IPS-11a (cell line): ENCODE measurements around the gene ELSPBP1.
"Not testable (repeated sequence)": the region's sequence is repeated elsewhere in the genome, so short reads cannot be mapped to it uniquely, and the experiment has no call there.

Experiments
- H3K4me3 ChIP-seq: one replicate; pipeline ENCODE4 v1.5.1; 2013; ENCODE audit warnings: low read depth, low read length, control low read depth

Gene ELSPBP1

DNA sequence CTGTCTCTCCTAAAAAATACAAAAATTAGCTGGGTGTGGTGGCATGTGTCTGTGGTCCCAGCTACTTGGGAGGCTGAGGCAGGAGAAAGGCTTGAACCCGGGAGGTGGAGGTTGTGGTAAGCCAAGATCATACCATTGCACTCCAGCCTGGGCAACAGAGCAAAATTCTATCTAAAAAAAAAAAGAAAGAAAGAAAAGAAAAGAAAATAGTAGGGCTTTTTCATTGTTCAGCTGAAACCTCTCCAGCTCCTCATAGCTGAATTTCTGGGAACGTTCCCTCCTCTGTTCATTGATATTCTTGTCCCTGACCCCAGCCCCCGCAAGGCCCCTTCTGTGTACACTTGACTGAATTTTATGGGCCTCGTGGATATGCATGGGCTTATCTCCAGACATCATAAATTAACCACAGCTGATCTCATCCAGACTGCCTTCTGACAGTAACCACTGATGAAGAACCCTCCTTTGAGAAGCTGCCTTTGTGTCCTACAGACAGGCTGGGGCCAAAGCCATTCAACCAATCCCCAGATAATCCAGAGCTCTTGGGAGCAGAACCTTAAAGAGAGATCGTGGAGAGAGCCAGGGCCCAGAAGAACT lies at the start of gene ELSPBP1:
TSS of gene ELSPBP1 (plus strand) at position 424 of the 594 bp plus-strand sequence. CDS start 14,036 bp downstream, outside the sequence.
- H3K4me3 ChIP-seq, result no peak within 1 kb of the TSS

GRCh38 chr19:47949852-47950521 lies 44.4 kb upstream of the ELSPBP1 start:
- not testable (repeated sequence) for H3K4me3 ChIP-seq

DNA sequence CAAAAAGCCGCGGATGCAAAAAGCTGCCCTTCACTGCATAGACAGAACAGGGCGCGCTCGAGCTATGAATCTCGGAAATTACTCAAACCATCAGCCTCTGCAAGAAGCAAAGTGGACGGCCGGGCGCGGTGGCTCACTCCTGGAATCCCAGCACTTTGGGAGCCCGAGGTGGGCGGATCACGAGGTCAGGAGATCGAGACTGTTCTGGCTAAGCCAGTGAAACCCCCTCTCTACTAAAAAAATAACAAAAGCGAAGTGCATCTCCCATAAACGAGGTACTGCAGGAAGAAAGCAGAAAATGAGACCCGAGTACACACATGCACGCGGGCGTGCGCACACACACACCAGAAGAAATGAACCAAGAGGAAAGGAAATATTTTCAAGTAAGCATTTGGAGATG lies 42.3 kb upstream of the ELSPBP1 start:
- not testable (repeated sequence) for H3K4me3 ChIP-seq

DNA sequence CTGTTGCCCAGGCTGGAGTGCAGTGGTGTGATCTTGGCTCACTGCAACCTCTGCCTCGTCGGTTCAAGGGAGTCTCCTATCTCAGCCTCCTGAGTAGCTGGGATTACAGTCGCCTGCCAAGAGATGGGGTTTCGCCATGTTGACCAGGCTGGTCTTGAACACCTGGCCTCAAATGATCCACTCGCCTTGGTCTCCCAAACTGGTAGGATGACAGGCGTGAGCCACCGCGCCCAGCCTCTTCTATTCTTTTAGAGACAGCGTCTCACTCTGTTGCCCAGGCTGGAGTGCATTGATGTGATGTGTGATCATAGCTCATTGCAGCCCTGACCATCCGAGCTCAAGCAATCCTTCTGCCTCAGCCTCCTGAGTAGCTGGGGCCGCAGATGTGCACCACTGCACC lies 38.5 kb upstream of the ELSPBP1 start:
- H3K4me3 ChIP-seq, result not testable (repeated sequence)

- H3K4me3 ChIP-seq, result no peak overlapping the region
Observed at GRCh38 chr19:47973529-47973928, 20.9 kb upstream of the ELSPBP1 start.

GRCh38 chr19:47991191-47991808 lies 3.1 kb upstream of the ELSPBP1 start:
- no peak overlapping the region for H3K4me3 ChIP-seq

GRCh38 chr19:47992070-47992469 lies 2.4 kb upstream of the ELSPBP1 start, which contains the start of gene BSPH1:
BSPH1 (minus strand) TSS chr19:47992170; CDS start chr19:47992081, 89 bp downstream.
- no peak within 1 kb of the TSS for H3K4me3 ChIP-seq

GRCh38 chr19:47996230-47996727 lies 1.8 kb downstream of the ELSPBP1 start:
- no peak overlapping the region for H3K4me3 ChIP-seq

GRCh38 chr19:47998800-47999199 lies 4.4 kb downstream of the ELSPBP1 start:
- H3K4me3 ChIP-seq, result no peak overlapping the region

DNA sequence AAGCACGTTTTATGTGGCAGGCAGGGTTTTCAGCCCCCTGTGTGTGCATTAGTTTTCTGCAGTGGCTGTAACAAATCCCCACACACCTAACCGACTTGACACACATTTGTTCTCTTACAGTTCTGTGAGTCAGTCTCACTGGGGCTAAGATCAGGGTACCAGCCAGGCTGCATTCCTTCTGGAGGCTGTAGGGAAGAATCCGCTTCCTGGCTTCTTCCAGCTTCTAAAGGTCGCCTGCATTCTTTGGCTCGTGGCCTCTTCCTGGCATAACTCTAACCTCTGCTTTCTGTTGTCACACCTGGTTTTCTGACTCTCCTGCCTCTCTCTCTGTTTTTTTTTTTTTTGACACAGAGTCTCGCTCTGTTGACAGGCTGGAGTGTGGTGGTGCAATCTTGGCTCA lies 6.4 kb downstream of the ELSPBP1 start:
- H3K4me3 ChIP-seq, result no peak overlapping the region

GRCh38 chr19:48004236-48004635 lies 9.8 kb downstream of the ELSPBP1 start:
- no peak overlapping the region for H3K4me3 ChIP-seq

DNA sequence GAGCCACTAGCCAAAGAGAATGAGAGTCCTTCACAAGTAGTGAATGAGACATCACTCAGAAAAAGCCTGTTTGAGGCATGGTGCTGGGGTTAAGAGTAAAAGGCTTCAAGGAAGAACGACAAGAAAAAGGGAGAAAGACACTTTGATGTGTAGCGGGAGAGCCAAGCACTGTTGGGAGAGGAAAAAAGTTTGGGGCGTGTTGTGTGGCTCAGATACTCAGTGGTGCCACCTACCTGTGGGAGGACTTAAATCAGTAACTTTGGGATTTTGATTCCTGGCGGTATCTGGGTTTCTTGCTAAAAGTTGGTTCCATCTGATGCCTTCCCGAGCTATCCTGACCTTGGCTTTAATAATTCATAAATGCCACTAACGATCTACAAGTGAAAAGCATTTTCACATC lies 12.3 kb downstream of the ELSPBP1 start:
- H3K4me3 ChIP-seq, result no peak overlapping the region

- H3K4me3 ChIP-seq, result no peak overlapping the region
Observed at GRCh38 chr19:48010932-48011758, 16.7 kb downstream of the ELSPBP1 start.

- H3K4me3 ChIP-seq, result no peak overlapping the region
Observed at GRCh38 chr19:48020686-48021085, 26.3 kb downstream of the ELSPBP1 start.

DNA sequence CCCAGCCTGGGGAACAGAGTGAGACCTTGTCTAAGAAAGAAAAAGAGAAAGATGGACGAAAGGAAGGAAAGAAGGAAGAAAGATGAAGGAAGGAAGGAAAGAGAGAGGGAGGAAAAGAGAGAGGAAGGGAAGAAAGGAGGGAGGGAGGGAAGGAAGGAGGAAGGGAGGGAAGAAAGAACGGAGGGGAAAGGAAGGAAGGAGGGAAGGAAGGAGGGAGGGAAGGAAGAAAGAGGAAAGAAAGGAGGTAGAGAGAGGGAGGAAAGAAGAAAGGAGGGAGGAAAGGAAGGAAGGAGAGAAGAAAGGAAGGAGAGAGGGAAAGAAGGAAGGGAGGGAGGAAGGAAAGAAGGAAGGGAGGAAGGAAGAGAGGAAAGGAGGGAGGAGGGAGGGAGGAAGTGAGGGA lies 28.6 kb downstream of the ELSPBP1 start:
- H3K4me3 ChIP-seq, result no peak overlapping the region

DNA sequence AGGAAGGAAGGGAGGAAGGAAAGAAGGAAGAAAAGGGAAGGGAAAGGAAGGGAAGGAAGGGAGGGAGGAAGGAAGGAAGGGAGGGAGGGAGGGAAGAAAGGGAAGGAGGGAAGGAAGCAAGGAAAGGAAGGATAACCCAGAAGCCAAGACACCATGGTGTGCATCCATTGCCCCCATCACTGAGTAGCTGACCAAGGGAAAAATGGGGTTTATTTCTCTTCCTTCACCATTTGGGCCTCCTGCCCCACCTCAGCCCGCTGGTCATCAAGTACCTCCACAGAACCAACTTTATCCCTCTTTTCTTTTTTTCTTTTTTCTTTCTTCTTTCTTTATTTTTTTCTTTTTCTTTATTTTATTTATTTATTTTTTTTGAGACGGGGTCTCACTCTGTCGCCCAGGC lies 29.1 kb downstream of the ELSPBP1 start:
- no peak overlapping the region for H3K4me3 ChIP-seq

- no peak overlapping the region for H3K4me3 ChIP-seq
Observed at GRCh38 chr19:48025480-48025879, 31.0 kb downstream of the ELSPBP1 start.

GRCh38 chr19:48029431-48029830 lies 35.0 kb downstream of the ELSPBP1 start:
- H3K4me3 ChIP-seq, result no peak overlapping the region

DNA sequence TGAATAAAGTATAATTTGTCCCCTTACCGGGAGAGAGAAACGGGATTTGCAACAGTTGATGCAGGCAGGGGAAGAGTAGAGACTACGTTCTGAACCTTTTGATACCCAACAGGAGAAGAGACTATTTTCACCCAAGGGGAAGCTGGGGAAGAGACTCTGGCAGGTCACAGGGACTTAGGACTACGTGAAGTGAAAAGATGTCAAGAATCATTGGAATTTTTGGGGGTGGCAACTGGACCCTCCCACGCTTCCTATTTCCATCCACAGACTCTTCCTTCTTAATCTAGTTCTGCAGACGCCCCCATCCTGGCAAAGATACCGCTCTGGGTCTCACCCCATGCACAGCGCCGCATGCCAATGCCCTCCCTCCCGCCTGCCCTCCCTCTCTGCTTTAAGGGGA lies 35.6 kb downstream of the ELSPBP1 start:
- H3K4me3 ChIP-seq, result no peak overlapping the region

DNA sequence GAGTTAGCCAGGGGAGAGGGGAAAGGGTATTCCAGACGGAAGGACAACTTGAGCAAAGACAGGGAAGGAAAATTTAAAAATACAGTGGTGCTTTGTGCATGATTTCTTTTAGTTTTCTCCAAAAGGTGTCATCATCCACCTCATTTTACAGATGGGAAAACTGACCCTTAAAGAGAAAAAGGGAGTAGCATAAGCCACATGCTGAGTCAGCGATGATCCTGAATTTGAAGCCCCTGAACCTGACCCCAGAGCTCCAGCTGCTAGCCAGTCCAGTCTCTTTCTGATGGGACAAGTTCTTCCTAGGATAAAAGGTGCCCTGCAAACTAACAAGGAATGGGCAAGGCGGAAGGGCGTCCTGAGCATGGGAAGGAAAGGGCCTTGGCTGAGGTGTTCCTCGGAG lies 39.2 kb downstream of the ELSPBP1 start:
- H3K4me3 ChIP-seq, result no peak overlapping the region

GRCh38 chr19:48036765-48037164 lies 42.3 kb downstream of the ELSPBP1 start:
- H3K4me3 ChIP-seq, result no peak overlapping the region
